GM19238 (cell line): ENCODE measurements around the gene EPHA6.

Experiments used
- DNase-seq: peaks from one replicate; pipeline ENCODE4 v3.0.0; 2011; ENCODE audit warnings: low spot score; ENCODE audit not compliant: insufficient read length

The EPHA6 gene

GRCh38 chr3:97689962-97690361 is 875.6 kb downstream of the EPHA6 start:
- DNase-seq: no peak

GRCh38 chr3:97691354-97691753 is 877.0 kb downstream of the EPHA6 start:
- no peak for DNase-seq

GRCh38 chr3:97692389-97692788 is 878.0 kb downstream of the EPHA6 start:
- no peak for DNase-seq

GRCh38 chr3:97692831-97693230 is 878.4 kb downstream of the EPHA6 start:
- DNase-seq: no peak

- DNase-seq: no peak
Observed at GRCh38 chr3:97694876-97695275, 880.5 kb downstream of the EPHA6 start.

GRCh38 chr3:97698691-97699090 is 884.3 kb downstream of the EPHA6 start:
- no peak for DNase-seq

GRCh38 chr3:97699889-97700288 is 885.5 kb downstream of the EPHA6 start:
- no peak for DNase-seq

- no peak for DNase-seq
Observed at GRCh38 chr3:97705764-97706163, 891.4 kb downstream of the EPHA6 start.

- no peak for DNase-seq
Observed at GRCh38 chr3:97706226-97706625, 891.8 kb downstream of the EPHA6 start.

- DNase-seq: no peak
Observed at GRCh38 chr3:97711654-97712053, 897.3 kb downstream of the EPHA6 start.

GRCh38 chr3:97712919-97713318 is 898.5 kb downstream of the EPHA6 start:
- DNase-seq: no peak

- DNase-seq: no peak
Observed at GRCh38 chr3:97713634-97714033, 899.2 kb downstream of the EPHA6 start.

GRCh38 chr3:97719156-97719821 is 904.9 kb downstream of the EPHA6 start:
- DNase-seq: peak; percentile 12

- DNase-seq: no peak
Observed at GRCh38 chr3:97720417-97720816, 906.0 kb downstream of the EPHA6 start.

- no peak for DNase-seq
Observed at GRCh38 chr3:97721446-97721845, 907.1 kb downstream of the EPHA6 start.

GRCh38 chr3:97736928-97737327 is 922.5 kb downstream of the EPHA6 start:
- DNase-seq: no peak

GRCh38 chr3:97738761-97739160 is 924.4 kb downstream of the EPHA6 start:
- no peak for DNase-seq

- DNase-seq: no peak
Observed at GRCh38 chr3:97742036-97742435, 927.6 kb downstream of the EPHA6 start.

- no peak for DNase-seq
Observed at GRCh38 chr3:97744289-97744688, 929.9 kb downstream of the EPHA6 start.

- no peak for DNase-seq
Observed at GRCh38 chr3:97763586-97764406, 949.4 kb downstream of the EPHA6 start.

- peak; percentile 59 for DNase-seq
Observed at GRCh38 chr3:97764407-97765238, 950.2 kb downstream of the EPHA6 start, which contains the start of gene ARL6. ARL6 (plus strand) TSS chr3:97764758; CDS start chr3:97768108, 3,350 bp downstream.

- no peak for DNase-seq
Observed at GRCh38 chr3:97765336-97765735, 950.9 kb downstream of the EPHA6 start.
